Calu3 (cell line): ENCODE data around the gene TPSG1. TPM values are rescaled to one million over a fixed set of nuclear protein-coding genes. Genes with fewer than 3 reads are reported as not detected.
A peak's percentile ranks its signal among the peaks of the same experiment; 100 is the strongest.
"Not testable (repeated sequence)": the region's sequence is repeated elsewhere in the genome, so short reads cannot be mapped to it uniquely, and the experiment has no call there.

Experiments
- Bru-seq: library from RNA; stranded (reverse); fragments of 400-500 nt; gene quantifications from one replicate; lab custom pipeline; 2021; lab: Mats Ljungman, UMichigan
- BruChase-seq, 2 experiments: library from RNA; stranded (reverse); fragments of 400-500 nt; gene quantifications; one replicate each; lab custom pipeline; 2021; lab: Mats Ljungman, UMichigan
- BruUV-seq: library from RNA; stranded (reverse); fragments of 400-500 nt; replicated peaks from 2 replicates; lab custom pipeline; 2021; lab: Mats Ljungman, UMichigan
- CTCF ChIA-PET: fragments of 300-600 bp; sonication (Branson Sonifier 250); formaldehyde crosslinking; loops from one replicate; lab custom pipeline; 2022; ENCODE audit warnings: antibody characterized with exemption; lab: Charles Lee
- DNase-seq: peaks from one replicate; pipeline ENCODE4 v3.0.0; 2022
- H3K27ac Mint-ChIP-seq: one replicate; pipeline ENCODE4 v1.8.0; 2022; ENCODE audit warnings: mixed read lengths; ENCODE audit not compliant: unreplicated experiment
- H3K27me3 Mint-ChIP-seq: one replicate; pipeline ENCODE4 v1.8.0; 2022; ENCODE audit warnings: mixed read lengths; ENCODE audit not compliant: unreplicated experiment
- H3K36me3 Mint-ChIP-seq: one replicate; pipeline ENCODE4 v1.8.0; 2022; ENCODE audit warnings: mild to moderate bottlenecking, moderate library complexity, mixed read lengths; ENCODE audit not compliant: insufficient read depth, unreplicated experiment
- H3K4me1 Mint-ChIP-seq: one replicate; pipeline ENCODE4 v1.8.0; 2022; ENCODE audit warnings: mild to moderate bottlenecking, low read depth, mixed read lengths; ENCODE audit not compliant: unreplicated experiment
- H3K4me3 Mint-ChIP-seq: one replicate; pipeline ENCODE4 v1.8.0; 2022; ENCODE audit warnings: mild to moderate bottlenecking, low read depth, moderate library complexity, mixed read lengths; ENCODE audit not compliant: unreplicated experiment
- H3K9me3 Mint-ChIP-seq: one replicate; pipeline ENCODE4 v1.8.0; 2022; ENCODE audit warnings: low read depth, mixed read lengths; ENCODE audit not compliant: unreplicated experiment
- intact Hi-C: fragments of 100-400 bp; cut with micrococcal nuclease; formaldehyde crosslinking; loops from one replicate; pipeline ENCODE4 v1.10.0; 2022; ENCODE audit not compliant: unreplicated experiment
- long read RNA-seq: library from polyadenylated mRNA; stranded (forward); transcript quantifications from one replicate; pipeline ENCODE4 v2.0.0, GENCODE V29; 2022
- total RNA-seq: library from RNA; stranded (reverse); gene quantifications from 2 replicates; pipeline ENCODE4 v1.2.3, GENCODE V29; 2022
- TF ChIP-seq, protein P1 (sequence below): fragments of 200-600 bp; IDR thresholded peaks from one replicate; pipeline ENCODE4 v1.8.0; 2022; ENCODE audit warnings: antibody characterized with exemption; ENCODE audit not compliant: unreplicated experiment

TPSG1 gene
- not detected in 2 replicates for total RNA-seq
- not detected for Bru-seq, nascent RNA
- BruChase-seq, experiment 1, labeled RNA remaining after a 6-hour chase = not detected
- BruChase-seq, experiment 2, labeled RNA remaining after a 2-hour chase = not detected
- long read RNA-seq = 0 reads

DNA sequence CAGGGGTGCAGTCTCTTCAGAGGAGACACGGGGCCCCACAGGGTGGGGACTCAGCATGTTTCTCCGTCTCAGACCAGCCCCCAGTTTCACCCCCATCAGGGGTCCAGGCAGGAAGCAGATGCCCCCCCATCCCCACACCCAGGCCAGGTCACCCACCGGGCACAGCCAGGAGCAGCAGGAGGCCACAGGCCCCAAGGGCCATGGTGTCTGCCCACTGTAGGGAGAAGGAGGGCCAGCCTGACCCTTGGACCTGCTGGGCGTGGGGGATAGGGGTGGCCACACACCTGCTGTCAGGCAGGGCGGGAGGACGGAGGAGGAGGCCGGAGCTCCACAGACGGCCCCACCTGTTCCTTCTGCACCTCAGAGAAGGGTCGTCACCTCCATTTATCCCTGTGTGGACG is at the start of gene TPSG1:
TSS of gene TPSG1 (minus strand) at position 218 of the 401 bp plus-strand sequence. CDS start at position 202, 16 bp downstream.
- Mint-ChIP-seq H3K27ac (peak within 1 kb of the TSS; percentile 73), H3K36me3 (no peaks in the 10 kb centered on the region), H3K4me1 (peaks cover 18% of the 10 kb centered on the region), H3K9me3 (no peaks in the 10 kb centered on the region), H3K4me3 (no peak within 1 kb of the TSS), H3K27me3 (peaks cover 80% of the 10 kb centered on the region)
- intact Hi-C loops = no loop called here
- TF ChIP-seq, protein P1, sequence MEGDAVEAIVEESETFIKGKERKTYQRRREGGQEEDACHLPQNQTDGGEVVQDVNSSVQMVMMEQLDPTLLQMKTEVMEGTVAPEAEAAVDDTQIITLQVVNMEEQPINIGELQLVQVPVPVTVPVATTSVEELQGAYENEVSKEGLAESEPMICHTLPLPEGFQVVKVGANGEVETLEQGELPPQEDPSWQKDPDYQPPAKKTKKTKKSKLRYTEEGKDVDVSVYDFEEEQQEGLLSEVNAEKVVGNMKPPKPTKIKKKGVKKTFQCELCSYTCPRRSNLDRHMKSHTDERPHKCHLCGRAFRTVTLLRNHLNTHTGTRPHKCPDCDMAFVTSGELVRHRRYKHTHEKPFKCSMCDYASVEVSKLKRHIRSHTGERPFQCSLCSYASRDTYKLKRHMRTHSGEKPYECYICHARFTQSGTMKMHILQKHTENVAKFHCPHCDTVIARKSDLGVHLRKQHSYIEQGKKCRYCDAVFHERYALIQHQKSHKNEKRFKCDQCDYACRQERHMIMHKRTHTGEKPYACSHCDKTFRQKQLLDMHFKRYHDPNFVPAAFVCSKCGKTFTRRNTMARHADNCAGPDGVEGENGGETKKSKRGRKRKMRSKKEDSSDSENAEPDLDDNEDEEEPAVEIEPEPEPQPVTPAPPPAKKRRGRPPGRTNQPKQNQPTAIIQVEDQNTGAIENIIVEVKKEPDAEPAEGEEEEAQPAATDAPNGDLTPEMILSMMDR = no peak
- no TSS peak for BruUV-seq
- DNase-seq = no peak
- CTCF ChIA-PET = no interaction called here

DNA sequence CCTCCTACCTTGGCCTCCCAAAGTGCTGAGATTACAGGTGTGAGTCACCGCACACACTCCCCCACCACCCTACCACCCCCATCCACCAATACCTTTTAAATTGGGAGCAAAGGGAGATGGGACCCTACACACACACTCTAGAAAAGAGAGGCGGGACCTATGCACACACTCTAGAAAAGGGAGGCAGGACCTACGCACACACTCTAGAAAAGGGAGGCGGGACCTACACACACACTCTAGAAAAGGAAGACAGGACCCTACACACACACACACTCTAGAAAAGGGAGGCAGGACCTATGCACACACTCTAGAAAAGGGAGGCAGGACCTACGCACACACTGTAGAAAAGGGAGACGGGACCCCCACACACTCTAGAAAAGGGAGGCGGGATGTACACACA is 49.7 kb upstream of the TPSG1 start:
- no peak for DNase-seq
- CTCF ChIA-PET = no interaction called here
- intact Hi-C loops = no loop called here
- H3K27ac Mint-ChIP-seq = no peak overlapping the region
- TF ChIP-seq, protein P1 = no peak
- BruUV-seq = no TSS peak
- no peak overlapping the region for H3K4me3 Mint-ChIP-seq
- H3K27me3 Mint-ChIP-seq = peaks cover 100% of the 10 kb centered on the region
- H3K9me3 Mint-ChIP-seq = no peaks in the 10 kb centered on the region
- H3K36me3 Mint-ChIP-seq = peaks cover 20% of the 10 kb centered on the region
- peaks cover 10% of the 10 kb centered on the region for H3K4me1 Mint-ChIP-seq

DNA sequence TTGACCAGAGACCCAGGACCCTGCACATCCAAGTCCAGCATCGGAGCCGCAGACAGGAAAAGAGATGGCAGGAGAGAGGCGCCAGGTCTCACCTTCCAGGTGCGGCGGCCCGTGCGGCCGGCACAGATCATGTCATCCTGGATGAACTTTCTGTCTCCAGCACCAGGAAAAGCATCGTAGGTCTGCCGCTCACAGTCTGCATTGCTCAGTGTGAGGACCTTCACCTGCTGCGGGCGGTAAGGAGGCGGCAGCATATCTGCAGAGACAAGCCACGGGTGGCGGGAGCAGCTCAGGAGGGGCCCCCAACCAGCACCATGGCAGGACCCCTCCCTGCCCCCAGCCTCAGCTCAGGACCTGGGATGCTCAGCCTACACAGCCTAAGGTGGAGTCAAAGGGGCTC is 48.7 kb upstream of the TPSG1 start:
- Mint-ChIP-seq H3K27me3 (peaks cover 100% of the 10 kb centered on the region), H3K36me3 (peaks cover 20% of the 10 kb centered on the region)
- CTCF ChIA-PET = no interaction called here

DNA sequence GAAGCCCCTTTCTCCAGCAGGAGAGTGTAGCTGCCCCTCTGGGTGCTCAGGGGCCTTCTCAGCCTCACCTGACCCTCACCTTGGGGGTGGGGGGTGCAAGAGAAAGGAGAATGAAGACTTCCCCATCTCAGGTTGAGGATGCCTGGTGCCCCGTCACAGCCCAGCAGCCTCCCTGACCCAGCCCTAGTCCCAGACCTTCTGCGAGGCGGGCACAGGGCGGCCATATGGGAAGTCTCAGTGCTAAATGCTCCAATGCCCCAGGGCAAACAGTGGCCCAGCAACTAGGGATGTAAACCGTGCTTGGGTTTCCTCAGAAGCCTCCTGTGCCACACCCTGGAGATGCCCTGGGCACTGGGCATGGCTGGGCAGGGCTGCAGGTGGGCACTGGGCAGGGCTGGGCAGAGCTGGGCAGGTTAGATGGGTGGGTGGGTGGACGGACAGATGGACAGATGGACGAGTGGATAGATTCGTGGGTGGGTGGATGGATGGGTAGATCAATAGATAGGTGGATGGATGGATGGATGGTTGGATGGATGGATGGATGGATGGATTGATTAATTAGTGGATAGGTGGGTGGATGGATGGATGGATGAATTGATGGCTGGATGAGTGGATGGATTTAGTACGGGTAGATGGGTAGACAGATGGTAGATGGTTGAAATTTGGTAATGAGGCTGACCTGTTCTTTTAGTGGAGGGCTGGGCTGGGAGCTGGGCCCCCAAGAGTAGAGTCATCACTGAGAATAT is 47.6 kb upstream of the TPSG1 start:
- CTCF ChIA-PET = no interaction called here
- H3K4me1 Mint-ChIP-seq = peaks cover 10% of the 10 kb centered on the region
- no TSS peak for BruUV-seq
- TF ChIP-seq, protein P1 = no peak
- no peak for DNase-seq
- peak overlapping the region; percentile 89 for H3K27ac Mint-ChIP-seq
- no peak overlapping the region for H3K4me3 Mint-ChIP-seq
- H3K36me3 Mint-ChIP-seq = peaks cover 20% of the 10 kb centered on the region
- intact Hi-C loops = no loop called here
- H3K9me3 Mint-ChIP-seq = no peaks in the 10 kb centered on the region
- peaks cover 93% of the 10 kb centered on the region for H3K27me3 Mint-ChIP-seq

More for the DNA sequence above, 48.7 kb upstream of the TPSG1 start:
- H3K27ac Mint-ChIP-seq = no peak overlapping the region
- no peak overlapping the region for H3K4me3 Mint-ChIP-seq
- BruUV-seq = no TSS peak
- intact Hi-C loops = no loop called here
- no peaks in the 10 kb centered on the region for H3K9me3 Mint-ChIP-seq
- no peak for DNase-seq
- TF ChIP-seq, protein P1 = no peak
- peaks cover 10% of the 10 kb centered on the region for H3K4me1 Mint-ChIP-seq

DNA sequence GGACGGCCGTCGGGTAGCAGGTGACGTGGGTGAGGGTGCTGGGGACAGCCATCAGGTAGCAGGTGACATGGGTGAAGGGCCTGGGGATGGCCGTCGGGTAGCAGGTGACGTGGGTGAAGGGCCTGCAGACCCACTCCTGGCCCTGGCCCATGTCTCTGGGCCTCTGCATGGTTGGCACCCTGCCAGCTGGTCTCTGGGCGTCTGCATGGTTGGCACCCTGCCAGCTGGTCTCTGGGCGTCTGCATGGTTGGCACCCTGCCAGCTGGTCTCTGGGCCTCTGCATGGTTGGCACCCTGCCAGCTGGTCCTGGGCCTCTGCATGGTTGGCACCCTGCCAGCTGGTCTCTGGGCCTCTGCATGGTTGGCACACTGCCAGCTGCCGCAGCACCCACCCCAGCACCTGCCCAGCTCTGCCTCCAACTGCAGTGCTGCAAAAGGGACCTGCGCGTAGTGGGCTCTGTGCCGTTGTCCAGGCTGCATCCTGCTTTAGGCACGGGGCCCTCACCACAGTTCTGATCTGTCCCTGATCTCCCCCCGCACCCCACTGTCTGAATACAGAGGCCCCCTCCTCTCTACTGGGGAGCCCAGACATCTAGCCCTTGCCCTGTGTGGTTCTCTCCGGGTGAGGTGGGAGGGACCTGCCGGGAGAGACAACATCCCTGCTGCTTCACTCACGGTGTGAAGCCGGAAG is 46.8 kb upstream of the TPSG1 start:
- H3K9me3 Mint-ChIP-seq, H3K4me1 Mint-ChIP-seq, CTCF ChIA-PET, BruUV-seq, intact Hi-C loops: not testable (repeated sequence)
- peak overlapping the region; percentile 89 for H3K27ac Mint-ChIP-seq
- H3K36me3 Mint-ChIP-seq = peaks cover 20% of the 10 kb centered on the region
- H3K4me3 Mint-ChIP-seq = peak overlapping the region; percentile 16
- DNase-seq = peak; percentile 74
- peaks cover 88% of the 10 kb centered on the region for H3K27me3 Mint-ChIP-seq
